Smooth muscle cell (in vitro differentiated cells): ENCODE results near the gene PDXDC1. TPM values are rescaled to one million over a fixed set of nuclear protein-coding genes. Genes with fewer than 3 reads are reported as not detected.
"Not testable (repeated sequence)": the region's sequence is repeated elsewhere in the genome, so short reads cannot be mapped to it uniquely, and the experiment has no call there.

Experiments
- DNase-seq: peaks from one replicate; lab custom pipeline; 2025; ENCODE audit not compliant: unreplicated experiment; lab: John Stamatoyannopoulos, UW
- H2AFZ ChIP-seq: fragments of 200-600 bp; sonication (generic); 2 replicates; pipeline ENCODE4 v1.6.0; 2016; ENCODE audit warnings: antibody characterized with exemption, low read depth, mild to moderate bottlenecking
- H3F3A ChIP-seq: fragments of 200-600 bp; sonication (generic); 2 replicates; pipeline ENCODE4 v1.6.0; 2017; ENCODE audit warnings: antibody characterized with exemption, low read depth
- H3K27ac ChIP-seq: fragments of 200-600 bp; sonication (generic); 2 replicates; pipeline ENCODE4 v1.5.1; 2016; ENCODE audit warnings: low read depth, mild to moderate bottlenecking
- H3K27me3 ChIP-seq: fragments of 200-600 bp; sonication (generic); 2 replicates; pipeline ENCODE4 v1.6.1; 2016; ENCODE audit warnings: low read depth, mild to moderate bottlenecking
- H3K36me3 ChIP-seq: fragments of 200-600 bp; sonication (generic); 2 replicates; pipeline ENCODE4 v1.5.1; 2016; ENCODE audit warnings: low read depth
- H3K4me1 ChIP-seq: fragments of 200-600 bp; sonication (generic); 2 replicates; pipeline ENCODE4 v1.5.1; 2016; ENCODE audit warnings: low read depth
- H3K4me2 ChIP-seq: fragments of 200-600 bp; sonication (generic); 2 replicates; pipeline ENCODE4 v1.6.0; 2016; ENCODE audit warnings: mild to moderate bottlenecking
- H3K4me3 ChIP-seq: fragments of 200-600 bp; sonication (generic); 2 replicates; pipeline ENCODE4 v1.5.1; 2016; ENCODE audit warnings: mild to moderate bottlenecking
- H3K79me2 ChIP-seq: fragments of 200-600 bp; sonication (generic); 2 replicates; pipeline ENCODE4 v1.6.0; 2016; ENCODE audit warnings: low read depth, mild to moderate bottlenecking
- H3K9ac ChIP-seq: fragments of 200-600 bp; sonication (generic); 2 replicates; pipeline ENCODE4 v1.6.0; 2016; ENCODE audit warnings: low read depth
- H3K9me3 ChIP-seq: fragments of 200-600 bp; sonication (generic); replicated peaks from 2 replicates; pipeline ENCODE4 v1.5.1; 2016; ENCODE audit warnings: low read depth
- H4K20me1 ChIP-seq: fragments of 200-600 bp; sonication (generic); 2 replicates; pipeline ENCODE4 v1.6.0; 2016; ENCODE audit warnings: low read depth
- WGBS: methylation state at CpG from one replicate; pipeline ENCODE4 v1.1.7; 2016; ENCODE audit warnings: low lambda C conversion rate; 5-methylcytosine and 5-hydroxymethylcytosine counted together
- polyA plus RNA-seq: library from polyadenylated mRNA; unstranded; fragments of >200 nt; fragmentation: Nextera tagmentation; extraction: Ambion mirVana; gene quantifications from 2 replicates; pipeline ENCODE4 v1.2.1, GENCODE V29; 2016
- total RNA-seq: library from RNA; depleted of rRNA; stranded (reverse); fragments of >200 nt; gene quantifications from 2 replicates; pipeline ENCODE4 v1.2.3, GENCODE V29; 2014
- TF ChIP-seq, protein P1 (sequence below): fragments of 200-600 bp; sonication (generic); IDR thresholded peaks from 2 replicates; pipeline ENCODE4 v1.5.1; 2017; ENCODE audit warnings: borderline replicate concordance, mild to moderate bottlenecking, antibody characterized with exemption; ENCODE audit not compliant: insufficient read depth, poor library complexity, severe bottlenecking

PDXDC1 gene
- total and polyA plus RNA-seq, 2 experiments from 2014 or later = 102 to 113 TPM

DNA sequence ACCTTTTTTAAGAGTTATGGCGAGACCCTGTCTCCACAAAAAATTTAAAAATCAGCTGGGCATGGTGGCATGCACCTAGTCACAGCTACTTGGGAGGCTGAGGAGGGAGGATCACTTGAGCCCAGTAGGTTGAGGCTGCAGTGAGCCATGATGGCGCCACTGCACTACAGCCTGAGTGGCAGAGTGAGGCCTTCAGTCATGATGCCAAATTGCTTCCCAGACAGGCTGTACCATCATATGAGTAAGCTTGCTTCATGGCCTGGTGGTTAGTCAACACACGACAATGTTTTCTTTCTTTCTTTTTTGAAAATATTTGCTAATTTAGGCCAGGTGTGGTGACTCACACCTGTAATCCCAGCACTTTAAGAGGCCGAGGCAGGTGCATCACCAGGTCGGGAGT is 68.5 kb downstream of the PDXDC1 start:
- H3F3A ChIP-seq = peaks cover 3% of the 10 kb centered on the region
- H3K9ac ChIP-seq = no peak overlapping the region
- no peaks in the 10 kb centered on the region for H3K36me3 ChIP-seq
- H3K27me3 ChIP-seq = no peaks in the 10 kb centered on the region
- H3K27ac ChIP-seq = no peak overlapping the region
- H4K20me1 ChIP-seq = peaks cover 42% of the 10 kb centered on the region
- H3K9me3 ChIP-seq = no peaks in the 10 kb centered on the region
- H3K4me2 ChIP-seq = no peak overlapping the region
- peaks cover 14% of the 10 kb centered on the region for H3K79me2 ChIP-seq
- H3K4me3 ChIP-seq = no peak overlapping the region
- no peaks in the 10 kb centered on the region for H3K4me1 ChIP-seq
- no peak for DNase-seq
- TF ChIP-seq, protein P1, sequence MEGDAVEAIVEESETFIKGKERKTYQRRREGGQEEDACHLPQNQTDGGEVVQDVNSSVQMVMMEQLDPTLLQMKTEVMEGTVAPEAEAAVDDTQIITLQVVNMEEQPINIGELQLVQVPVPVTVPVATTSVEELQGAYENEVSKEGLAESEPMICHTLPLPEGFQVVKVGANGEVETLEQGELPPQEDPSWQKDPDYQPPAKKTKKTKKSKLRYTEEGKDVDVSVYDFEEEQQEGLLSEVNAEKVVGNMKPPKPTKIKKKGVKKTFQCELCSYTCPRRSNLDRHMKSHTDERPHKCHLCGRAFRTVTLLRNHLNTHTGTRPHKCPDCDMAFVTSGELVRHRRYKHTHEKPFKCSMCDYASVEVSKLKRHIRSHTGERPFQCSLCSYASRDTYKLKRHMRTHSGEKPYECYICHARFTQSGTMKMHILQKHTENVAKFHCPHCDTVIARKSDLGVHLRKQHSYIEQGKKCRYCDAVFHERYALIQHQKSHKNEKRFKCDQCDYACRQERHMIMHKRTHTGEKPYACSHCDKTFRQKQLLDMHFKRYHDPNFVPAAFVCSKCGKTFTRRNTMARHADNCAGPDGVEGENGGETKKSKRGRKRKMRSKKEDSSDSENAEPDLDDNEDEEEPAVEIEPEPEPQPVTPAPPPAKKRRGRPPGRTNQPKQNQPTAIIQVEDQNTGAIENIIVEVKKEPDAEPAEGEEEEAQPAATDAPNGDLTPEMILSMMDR = no peak
- 86% methylated on average over 5 of the region's 5 CpGs for WGBS
- H2AFZ ChIP-seq = no peak overlapping the region

DNA sequence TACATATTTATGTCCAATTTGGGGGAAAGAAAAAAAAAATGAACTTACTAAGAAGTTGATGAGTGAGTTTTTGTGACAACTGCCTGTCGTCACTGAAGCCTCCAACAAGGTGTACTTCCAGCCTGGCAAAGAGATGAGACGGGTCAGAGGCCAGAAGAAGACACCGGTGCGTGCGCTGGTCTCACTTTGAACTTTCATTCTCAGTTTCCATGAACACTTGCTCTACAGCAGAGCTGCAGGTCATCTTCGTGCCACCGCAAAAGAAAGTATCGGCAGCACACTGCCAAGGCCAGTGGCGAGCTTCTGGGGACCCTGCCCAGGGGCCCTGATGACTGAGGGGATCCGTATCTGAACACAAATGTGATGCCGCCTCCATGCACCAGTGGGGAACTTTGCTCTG is 69.5 kb downstream of the PDXDC1 start:
- H4K20me1 ChIP-seq = peaks cover 49% of the 10 kb centered on the region
- H3K36me3 ChIP-seq = no peaks in the 10 kb centered on the region
- DNase-seq = no peak
- H3K9ac ChIP-seq = no peak overlapping the region
- no peak overlapping the region for H2AFZ ChIP-seq
- no peak overlapping the region for H3K4me2 ChIP-seq
- H3K27ac ChIP-seq = no peak overlapping the region
- H3K27me3 ChIP-seq = no peaks in the 10 kb centered on the region
- TF ChIP-seq, protein P1 = no peak
- 97% methylated on average over 11 of the region's 11 CpGs for WGBS
- H3K9me3 ChIP-seq = no peaks in the 10 kb centered on the region
- no peak overlapping the region for H3K4me3 ChIP-seq
- H3K79me2 ChIP-seq = peaks cover 21% of the 10 kb centered on the region
- H3F3A ChIP-seq = peaks cover 3% of the 10 kb centered on the region
- no peaks in the 10 kb centered on the region for H3K4me1 ChIP-seq

DNA sequence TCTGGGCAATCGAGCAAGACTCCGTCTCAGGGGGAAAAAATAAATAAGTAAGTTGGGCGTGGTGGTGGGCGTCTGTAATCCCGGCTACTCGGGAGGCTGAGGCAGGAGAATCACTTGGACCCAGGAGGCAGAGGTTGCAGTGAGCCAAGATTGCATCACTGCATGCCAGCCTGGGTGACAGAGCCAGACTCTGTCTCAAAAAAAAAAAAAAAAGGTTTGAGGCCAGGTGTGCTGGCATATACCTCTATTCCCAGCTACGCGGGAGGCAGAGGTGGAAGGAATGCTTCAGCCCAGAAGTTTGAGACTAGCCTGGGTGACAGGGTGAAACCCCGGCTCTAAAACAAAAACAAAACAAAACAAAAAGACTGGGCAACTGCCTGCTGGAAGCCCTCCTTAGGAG is 70.4 kb downstream of the PDXDC1 start:
- not testable (repeated sequence) for H3K9me3 ChIP-seq, H3K27ac ChIP-seq, H2AFZ ChIP-seq, H3K9ac ChIP-seq, H3K4me2 ChIP-seq, H3F3A ChIP-seq, H3K4me1 ChIP-seq, H3K36me3 ChIP-seq, H3K4me3 ChIP-seq, DNase-seq, H3K27me3 ChIP-seq
- 92% methylated on average over 9 of the region's 9 CpGs for WGBS
- H4K20me1 ChIP-seq = peaks cover 58% of the 10 kb centered on the region
- peaks cover 21% of the 10 kb centered on the region for H3K79me2 ChIP-seq

DNA sequence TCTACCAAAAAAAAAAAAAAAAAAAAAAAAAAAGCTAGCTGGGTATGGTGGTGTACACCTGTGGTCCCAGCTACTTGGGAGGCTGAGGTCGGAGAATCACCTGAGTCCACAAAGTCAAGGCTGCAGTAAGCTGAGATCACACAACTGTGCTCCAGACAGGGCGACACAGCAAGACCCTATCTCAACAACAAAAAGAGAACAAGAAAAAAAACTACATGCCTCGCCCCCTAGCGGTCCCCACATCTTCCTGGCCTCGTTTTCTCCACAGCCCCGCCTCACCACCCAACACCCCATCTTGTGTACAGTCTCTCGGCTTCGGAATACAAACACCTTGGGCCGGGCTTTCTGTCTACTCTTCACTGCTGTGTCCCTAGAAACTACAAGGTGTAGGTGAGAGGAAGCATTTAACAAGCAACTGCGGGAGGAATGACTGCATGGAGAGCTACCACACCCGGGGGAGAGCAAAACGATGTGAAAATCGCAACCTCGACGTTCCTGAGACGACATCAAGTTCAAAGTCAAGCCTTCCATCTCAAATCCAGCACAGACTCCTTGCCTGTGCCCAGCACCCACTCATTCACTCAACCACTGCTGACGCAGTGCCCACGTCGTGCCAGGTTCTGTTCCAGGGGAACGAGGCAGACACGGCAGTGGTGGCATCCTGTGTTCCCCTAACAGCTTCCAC is 72.0 kb downstream of the PDXDC1 start:
- Histone ChIP-seq H4K20me1 (peaks cover 72% of the 10 kb centered on the region), H3K36me3 (no peaks in the 10 kb centered on the region), H3K4me2 (no peak overlapping the region), H3K79me2 (peaks cover 33% of the 10 kb centered on the region), H3K27ac (no peak overlapping the region), H3K4me1 (no peaks in the 10 kb centered on the region), H3K9ac (no peak overlapping the region), H3K9me3 (no peaks in the 10 kb centered on the region), H3K4me3 (no peak overlapping the region), H3K27me3 (no peaks in the 10 kb centered on the region), H2AFZ (no peak overlapping the region), H3F3A (no peaks in the 10 kb centered on the region)
- 98% methylated on average over 21 of the region's 21 CpGs for WGBS
- TF ChIP-seq, protein P1 = no peak
- no peak for DNase-seq
